CMK (cell line): Measurements from ENCODE around the gene RNF113A.
"Not testable (repeated sequence)": the region's sequence is repeated elsewhere in the genome, so short reads cannot be mapped to it uniquely, and the experiment has no call there.

Experiments used
- DNase-seq: peaks from one replicate; pipeline ENCODE4 v3.0.0-alpha.2; 2010; ENCODE audit warnings: low read depth

Gene RNF113A

GRCh38 chrX:119871599-119872395 is at the start of gene RNF113A, which contains the start of gene NDUFA1:
Gene RNF113A (minus strand): TSS chrX:119871733. CDS start chrX:119871613, 120 bp downstream.
Gene NDUFA1 (plus strand): TSS chrX:119871832. CDS start chrX:119871912, 80 bp downstream.
- DNase-seq, result no peak

- DNase-seq, result no peak
These were observed 48.5 kb upstream of the RNF113A start for GRCh38 chrX:119919835-119920585.

GRCh38 chrX:119917877-119918276 is 46.3 kb upstream of the RNF113A start:
- no peak for DNase-seq

GRCh38 chrX:119916310-119916709 is 44.8 kb upstream of the RNF113A start:
- no peak for DNase-seq

GRCh38 chrX:119900976-119901375 is 29.4 kb upstream of the RNF113A start:
- no peak for DNase-seq

- no peak for DNase-seq
These were observed 27.6 kb upstream of the RNF113A start for GRCh38 chrX:119899125-119899524.

GRCh38 chrX:119895843-119896326 is 24.4 kb upstream of the RNF113A start, which contains the start of gene AKAP14:
Gene AKAP14 (plus strand): TSS chrX:119895893. CDS start chrX:119903224, 7,331 bp downstream.
- DNase-seq, result no peak

GRCh38 chrX:119891961-119892692 is 20.6 kb upstream of the RNF113A start:
- not testable (repeated sequence) for DNase-seq

- not testable (repeated sequence) for DNase-seq
These were observed 19.1 kb upstream of the RNF113A start for GRCh38 chrX:119890626-119891025.

- no peak for DNase-seq
These were observed 16.3 kb upstream of the RNF113A start for GRCh38 chrX:119887721-119888425.

- peak; percentile 53 for DNase-seq
These were observed 14.3 kb upstream of the RNF113A start for GRCh38 chrX:119885554-119886428.

- DNase-seq, result no peak
These were observed 9.3 kb upstream of the RNF113A start for GRCh38 chrX:119880552-119881437.

- DNase-seq, result no peak
These were observed 8.5 kb upstream of the RNF113A start for GRCh38 chrX:119880076-119880475.

GRCh38 chrX:119878740-119879139 is 7.2 kb upstream of the RNF113A start:
- DNase-seq, result no peak

GRCh38 chrX:119871245-119871598 is 311 bp downstream of the RNF113A start:
- no peak for DNase-seq

GRCh38 chrX:119870626-119871131 is 854 bp downstream of the RNF113A start:
- DNase-seq, result no peak

- DNase-seq, result no peak
These were observed 18.1 kb downstream of the RNF113A start for GRCh38 chrX:119853444-119853843.

GRCh38 chrX:119852382-119853353 is 18.9 kb downstream of the RNF113A start, which contains the start of gene UPF3B:
Gene UPF3B (minus strand): TSS chrX:119852963. CDS start chrX:119852928, 35 bp downstream.
- DNase-seq, result peak; percentile 91
